Stimulated activated CD8-positive, alpha-beta memory T cell treated with anti-CD3 and anti-CD28 coated beads, Interleukin-15, amount 100 ng/mL, for 24 hours (primary cell): ENCODE data around the gene EPHA10.

ENCODE experiments used
- DNase-seq: peaks from one replicate; pipeline ENCODE4 v3.0.0-alpha.2; 2020; ENCODE audit warnings: low read depth

Gene EPHA10

GRCh38 chr1:37732111-37732780 is 32.7 kb downstream of the EPHA10 start:
- no peak for DNase-seq

GRCh38 chr1:37731312-37732019 is 33.5 kb downstream of the EPHA10 start:
- DNase-seq = no peak

GRCh38 chr1:37730376-37730775 is 34.5 kb downstream of the EPHA10 start:
- no peak for DNase-seq

GRCh38 chr1:37728416-37728815 is 36.5 kb downstream of the EPHA10 start:
- no peak for DNase-seq

GRCh38 chr1:37726751-37727585 is 38.0 kb downstream of the EPHA10 start:
- no peak for DNase-seq

- DNase-seq = no peak
Measured at GRCh38 chr1:37725851-37726613, 38.9 kb downstream of the EPHA10 start.

- DNase-seq = no peak
Measured at GRCh38 chr1:37724575-37724974, 40.3 kb downstream of the EPHA10 start.

- no peak for DNase-seq
Measured at GRCh38 chr1:37723390-37724078, 41.4 kb downstream of the EPHA10 start.

GRCh38 chr1:37723072-37723389 is 41.9 kb downstream of the EPHA10 start:
- no peak for DNase-seq

- DNase-seq = no peak
Measured at GRCh38 chr1:37722181-37723071, 42.5 kb downstream of the EPHA10 start.

- DNase-seq = no peak
Measured at GRCh38 chr1:37721565-37721964, 43.4 kb downstream of the EPHA10 start.

- DNase-seq = no peak
Measured at GRCh38 chr1:37720231-37721130, 44.4 kb downstream of the EPHA10 start.

GRCh38 chr1:37719572-37720195 is 45.2 kb downstream of the EPHA10 start:
- no peak for DNase-seq

- DNase-seq = no peak
Measured at GRCh38 chr1:37718901-37719571, 45.9 kb downstream of the EPHA10 start.

- no peak for DNase-seq
Measured at GRCh38 chr1:37718181-37718900, 46.6 kb downstream of the EPHA10 start.

GRCh38 chr1:37717631-37718030 is 47.3 kb downstream of the EPHA10 start:
- DNase-seq = no peak

GRCh38 chr1:37716321-37716720 is 48.6 kb downstream of the EPHA10 start:
- DNase-seq = no peak

- no peak for DNase-seq
Measured at GRCh38 chr1:37714689-37715088, 50.2 kb downstream of the EPHA10 start.
